HepG2 (cell line): Measurements from ENCODE around the gene JTB. TPM values are rescaled to one million over a fixed set of nuclear protein-coding genes. Genes with fewer than 3 reads are reported as not detected.
A peak's percentile ranks its signal among the peaks of the same experiment; 100 is the strongest.

Source experiments
- ARID2 ChIP-seq: sonication (generic); formaldehyde crosslinking; IDR thresholded peaks from 2 replicates; pipeline ENCODE4 v1.8.1; 2022; ENCODE audit warnings: mild to moderate bottlenecking, missing genetic modification reagents, borderline replicate concordance
- HDAC2 ChIP-seq: sonication (generic); formaldehyde crosslinking; IDR thresholded peaks from 2 replicates; pipeline ENCODE4 v1.4.0; 2020; ENCODE audit warnings: missing genetic modification reagents
- HNRNPH1 ChIP-seq: fragments of 200-400 bp; formaldehyde crosslinking; optimal IDR thresholded peaks from 2 replicates; pipeline ENCODE3; 2017; ENCODE audit warnings: mild to moderate bottlenecking, low read depth, low read length
- MAFG ChIP-seq: sonication (generic); formaldehyde crosslinking; IDR thresholded peaks from 2 replicates; pipeline ENCODE4 v1.5.1; 2020; ENCODE audit warnings: mild to moderate bottlenecking, missing genetic modification reagents
- NCOR1 ChIP-seq: fragments of 200-600 bp; sonication (generic); IDR thresholded peaks from 2 replicates; pipeline ENCODE4 v1.7.0; 2017; ENCODE audit warnings: antibody characterized with exemption, low read length, borderline replicate concordance
- NR2F2 ChIP-seq: IDR thresholded peaks from 2 replicates; pipeline ENCODE4 v1.6.1; 2012; ENCODE audit warnings: low read depth, inconsistent platforms, borderline replicate concordance
- RBFOX2 ChIP-seq: fragments of 200-400 bp; formaldehyde crosslinking; IDR thresholded peaks from 2 replicates; pipeline ENCODE4 v1.6.1; 2017; ENCODE audit warnings: low read depth, mild to moderate bottlenecking, low read length
- TCF7 ChIP-seq: sonication (generic); IDR thresholded peaks from 2 replicates; pipeline ENCODE4 v1.6.1; 2016; ENCODE audit warnings: antibody characterized with exemption, low read depth
- TGIF2 ChIP-seq: IDR thresholded peaks from 2 replicates; pipeline ENCODE4 v1.6.1; 2016; ENCODE audit warnings: control low read depth, missing compliant biosample characterization
- TOPORS ChIP-seq: sonication (generic); formaldehyde crosslinking; IDR thresholded peaks from 2 replicates; pipeline ENCODE4 v1.8.0; 2023; ENCODE audit warnings: mild to moderate bottlenecking, missing genetic modification reagents
- ZFP36L1 ChIP-seq: sonication (generic); formaldehyde crosslinking; IDR thresholded peaks from 2 replicates; pipeline ENCODE4 v1.8.0; 2022; ENCODE audit warnings: mild to moderate bottlenecking, missing genetic modification reagents, moderate library complexity
- ZFP37 ChIP-seq: sonication (generic); formaldehyde crosslinking; IDR thresholded peaks from 2 replicates; pipeline ENCODE4 v1.4.0; 2020; ENCODE audit warnings: missing genetic modification reagents, borderline replicate concordance
- ZMYM4 ChIP-seq: sonication (generic); formaldehyde crosslinking; IDR thresholded peaks from 2 replicates; pipeline ENCODE4 v1.8.1; 2023; ENCODE audit warnings: mild to moderate bottlenecking, missing genetic modification reagents
- ZNF138 ChIP-seq: sonication (generic); formaldehyde crosslinking; IDR thresholded peaks from 2 replicates; pipeline ENCODE4 v1.5.0; 2020; ENCODE audit warnings: mild to moderate bottlenecking, low read depth, missing genetic modification reagents
- ZNF282 ChIP-seq: fragments of 450-650 bp; IDR thresholded peaks from 2 replicates; pipeline ENCODE4 v1.6.1; 2018; ENCODE audit not compliant: partially characterized antibody
- ZNF331 ChIP-seq: sonication (generic); formaldehyde crosslinking; IDR thresholded peaks from 2 replicates; pipeline ENCODE4 v1.4.0; 2020; ENCODE audit warnings: missing genetic modification reagents
- ZNF530 ChIP-seq: sonication (generic); formaldehyde crosslinking; IDR thresholded peaks from 2 replicates; pipeline ENCODE4 v1.5.0; 2020; ENCODE audit warnings: low read depth, mild to moderate bottlenecking, missing genetic modification reagents
- ZNF552 ChIP-seq: sonication (generic); formaldehyde crosslinking; IDR thresholded peaks from 2 replicates; pipeline ENCODE4 v1.9.0; 2022; ENCODE audit warnings: missing genetic modification reagents, mild to moderate bottlenecking, borderline replicate concordance
- ZNF569 ChIP-seq: sonication (generic); formaldehyde crosslinking; IDR thresholded peaks from 2 replicates; pipeline ENCODE4 v1.5.0; 2020; ENCODE audit warnings: mild to moderate bottlenecking, missing genetic modification reagents, moderate library complexity, borderline replicate concordance
- ZNF704 ChIP-seq: sonication (generic); formaldehyde crosslinking; IDR thresholded peaks from 2 replicates; pipeline ENCODE4 v1.8.1; 2023; ENCODE audit warnings: mild to moderate bottlenecking, inconsistent platforms, moderate library complexity, missing genetic modification reagents, borderline replicate concordance
- ZSCAN21 ChIP-seq: sonication (generic); formaldehyde crosslinking; IDR thresholded peaks from 2 replicates; pipeline ENCODE4 v1.8.0; 2022; ENCODE audit warnings: mild to moderate bottlenecking, missing genetic modification reagents, moderate library complexity, borderline replicate concordance
- polyA plus RNA-seq, 8 experiments: library from polyadenylated mRNA; depleted of rRNA in 3 of 8; stranded (reverse) in 7 of 8; unstranded in 1 of 8; fragments of >200 nt; fragmentation: Illumina TruSeq in 4 of 8; extraction: Trizol in 4 of 8; gene quantifications; 2 replicates each; pipeline versions ENCODE4 v1.2.1 to v1.2.3, GENCODE V29; 2011 to 2016; ENCODE audit warnings: low read depth in 4 of 8, missing spikeins in 1 of 8, mixed read lengths in 1 of 8; ENCODE audit not compliant: insufficient read depth in 1 of 8
- total RNA-seq, 5 experiments: library from RNA; depleted of rRNA; stranded (reverse); fragments of >200 nt; fragmentation: Illumina TruSeq; extraction: Trizol; gene quantifications; 2 replicates each; pipeline ENCODE4 v1.2.3, GENCODE V29; 2016; ENCODE audit warnings: low read depth in 1 of 5
- TF ChIP-seq, protein P1 (sequence below): sonication (generic); formaldehyde crosslinking; IDR thresholded peaks from 2 replicates; pipeline ENCODE4 v1.4.0; 2020; ENCODE audit warnings: missing genetic modification reagents, borderline replicate concordance
- TF ChIP-seq, protein P2 (sequence below): IDR thresholded peaks from 2 replicates; pipeline ENCODE4 v1.4.0; 2020; ENCODE audit warnings: mild to moderate bottlenecking, missing genetic modification reagents
- TF ChIP-seq, protein P3 (sequence below): sonication (generic); formaldehyde crosslinking; IDR thresholded peaks from 2 replicates; pipeline ENCODE4 v1.5.0; 2020; ENCODE audit warnings: missing genetic modification reagents

The JTB gene
- total and polyA plus RNA-seq, 2 of the 13 experiments (the other 11 are each of a cell fraction or from before 2014, with no cell fraction given), result 96.7 to 99.2 TPM

- TF ChIP-seq, protein P1, sequence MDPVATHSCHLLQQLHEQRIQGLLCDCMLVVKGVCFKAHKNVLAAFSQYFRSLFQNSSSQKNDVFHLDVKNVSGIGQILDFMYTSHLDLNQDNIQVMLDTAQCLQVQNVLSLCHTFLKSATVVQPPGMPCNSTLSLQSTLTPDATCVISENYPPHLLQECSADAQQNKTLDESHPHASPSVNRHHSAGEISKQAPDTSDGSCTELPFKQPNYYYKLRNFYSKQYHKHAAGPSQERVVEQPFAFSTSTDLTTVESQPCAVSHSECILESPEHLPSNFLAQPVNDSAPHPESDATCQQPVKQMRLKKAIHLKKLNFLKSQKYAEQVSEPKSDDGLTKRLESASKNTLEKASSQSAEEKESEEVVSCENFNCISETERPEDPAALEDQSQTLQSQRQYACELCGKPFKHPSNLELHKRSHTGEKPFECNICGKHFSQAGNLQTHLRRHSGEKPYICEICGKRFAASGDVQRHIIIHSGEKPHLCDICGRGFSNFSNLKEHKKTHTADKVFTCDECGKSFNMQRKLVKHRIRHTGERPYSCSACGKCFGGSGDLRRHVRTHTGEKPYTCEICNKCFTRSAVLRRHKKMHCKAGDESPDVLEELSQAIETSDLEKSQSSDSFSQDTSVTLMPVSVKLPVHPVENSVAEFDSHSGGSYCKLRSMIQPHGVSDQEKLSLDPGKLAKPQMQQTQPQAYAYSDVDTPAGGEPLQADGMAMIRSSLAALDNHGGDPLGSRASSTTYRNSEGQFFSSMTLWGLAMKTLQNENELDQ (CRISPR knock-in tag), result no peak
- TF ChIP-seq RBFOX2 (no peak), ZNF552 (no peak), ZNF138 (no peak), MAFG (no peak), TOPORS (CRISPR knock-in tag) (0 out of 2 replicates have a peak, but pooled peaks have one; percentile 7), HNRNPH1 (no peak), ZNF569 (CRISPR knock-in tag) (no peak), ZNF530 (CRISPR knock-in tag) (no peak), NR2F2 (no peak), HDAC2 (no peak), TCF7 (no peak), NCOR1 (no peak), TGIF2 (no peak), ZNF704 (CRISPR knock-in tag) (no peak), ZNF331 (CRISPR knock-in tag) (0 out of 2 replicates have a peak, but pooled peaks have one; percentile 3), ARID2 (CRISPR knock-in tag) (0 out of 2 replicates have a peak, but pooled peaks have one; percentile 1), ZNF282 (no peak), ZFP36L1 (CRISPR knock-in tag) (0 out of 2 replicates have a peak, but pooled peaks have one; percentile 18), ZMYM4 (no peak), ZSCAN21 (CRISPR knock-in tag) (no peak), ZFP37 (no peak)
- TF ChIP-seq, protein P2, sequence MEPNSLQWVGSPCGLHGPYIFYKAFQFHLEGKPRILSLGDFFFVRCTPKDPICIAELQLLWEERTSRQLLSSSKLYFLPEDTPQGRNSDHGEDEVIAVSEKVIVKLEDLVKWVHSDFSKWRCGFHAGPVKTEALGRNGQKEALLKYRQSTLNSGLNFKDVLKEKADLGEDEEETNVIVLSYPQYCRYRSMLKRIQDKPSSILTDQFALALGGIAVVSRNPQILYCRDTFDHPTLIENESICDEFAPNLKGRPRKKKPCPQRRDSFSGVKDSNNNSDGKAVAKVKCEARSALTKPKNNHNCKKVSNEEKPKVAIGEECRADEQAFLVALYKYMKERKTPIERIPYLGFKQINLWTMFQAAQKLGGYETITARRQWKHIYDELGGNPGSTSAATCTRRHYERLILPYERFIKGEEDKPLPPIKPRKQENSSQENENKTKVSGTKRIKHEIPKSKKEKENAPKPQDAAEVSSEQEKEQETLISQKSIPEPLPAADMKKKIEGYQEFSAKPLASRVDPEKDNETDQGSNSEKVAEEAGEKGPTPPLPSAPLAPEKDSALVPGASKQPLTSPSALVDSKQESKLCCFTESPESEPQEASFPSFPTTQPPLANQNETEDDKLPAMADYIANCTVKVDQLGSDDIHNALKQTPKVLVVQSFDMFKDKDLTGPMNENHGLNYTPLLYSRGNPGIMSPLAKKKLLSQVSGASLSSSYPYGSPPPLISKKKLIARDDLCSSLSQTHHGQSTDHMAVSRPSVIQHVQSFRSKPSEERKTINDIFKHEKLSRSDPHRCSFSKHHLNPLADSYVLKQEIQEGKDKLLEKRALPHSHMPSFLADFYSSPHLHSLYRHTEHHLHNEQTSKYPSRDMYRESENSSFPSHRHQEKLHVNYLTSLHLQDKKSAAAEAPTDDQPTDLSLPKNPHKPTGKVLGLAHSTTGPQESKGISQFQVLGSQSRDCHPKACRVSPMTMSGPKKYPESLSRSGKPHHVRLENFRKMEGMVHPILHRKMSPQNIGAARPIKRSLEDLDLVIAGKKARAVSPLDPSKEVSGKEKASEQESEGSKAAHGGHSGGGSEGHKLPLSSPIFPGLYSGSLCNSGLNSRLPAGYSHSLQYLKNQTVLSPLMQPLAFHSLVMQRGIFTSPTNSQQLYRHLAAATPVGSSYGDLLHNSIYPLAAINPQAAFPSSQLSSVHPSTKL (CRISPR knock-in tag), result no peak
- TF ChIP-seq, protein P3, sequence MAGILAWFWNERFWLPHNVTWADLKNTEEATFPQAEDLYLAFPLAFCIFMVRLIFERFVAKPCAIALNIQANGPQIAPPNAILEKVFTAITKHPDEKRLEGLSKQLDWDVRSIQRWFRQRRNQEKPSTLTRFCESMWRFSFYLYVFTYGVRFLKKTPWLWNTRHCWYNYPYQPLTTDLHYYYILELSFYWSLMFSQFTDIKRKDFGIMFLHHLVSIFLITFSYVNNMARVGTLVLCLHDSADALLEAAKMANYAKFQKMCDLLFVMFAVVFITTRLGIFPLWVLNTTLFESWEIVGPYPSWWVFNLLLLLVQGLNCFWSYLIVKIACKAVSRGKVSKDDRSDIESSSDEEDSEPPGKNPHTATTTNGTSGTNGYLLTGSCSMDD (CRISPR knock-in tag), result no peak
Observed at GRCh38 chr1:153968000-153968363, 9.5 kb downstream of the JTB start (continued).
